Stimulated activated CD8-positive, alpha-beta memory T cell treated with anti-CD3 and anti-CD28 coated beads, Interleukin-4, amount 100 ng/mL, for 48 hours (primary cell): ENCODE measurements around the gene LYPD3.
A peak's percentile ranks its signal among the peaks of the same experiment; 100 is the strongest.
"Not testable (repeated sequence)": the region's sequence is repeated elsewhere in the genome, so short reads cannot be mapped to it uniquely, and the experiment has no call there.

Experiments used
- DNase-seq: peaks from one replicate; pipeline ENCODE4 v3.0.0-alpha.2; 2020

Gene LYPD3

GRCh38 chr19:43460362-43461016 lies 4.9 kb downstream of the LYPD3 start:
- DNase-seq = no peak

GRCh38 chr19:43457809-43458208 lies 7.6 kb downstream of the LYPD3 start:
- DNase-seq = no peak

GRCh38 chr19:43455321-43456113 lies 9.9 kb downstream of the LYPD3 start:
- DNase-seq = no peak

- DNase-seq = no peak
These were observed 11.4 kb downstream of the LYPD3 start for GRCh38 chr19:43454031-43454430.

- no peak for DNase-seq
These were observed 12.8 kb downstream of the LYPD3 start for GRCh38 chr19:43452582-43452981.

GRCh38 chr19:43450545-43450997 lies 14.8 kb downstream of the LYPD3 start:
- DNase-seq = no peak

- no peak for DNase-seq
These were observed 17.8 kb downstream of the LYPD3 start for GRCh38 chr19:43447655-43448054.

- DNase-seq = peak; percentile 84
These were observed 18.5 kb downstream of the LYPD3 start for GRCh38 chr19:43446746-43447489.

GRCh38 chr19:43445426-43445825 lies 20.0 kb downstream of the LYPD3 start:
- no peak for DNase-seq

GRCh38 chr19:43444531-43445287 lies 20.7 kb downstream of the LYPD3 start:
- no peak for DNase-seq

GRCh38 chr19:43444091-43444490 lies 21.3 kb downstream of the LYPD3 start:
- DNase-seq = not testable (repeated sequence)

- no peak for DNase-seq
These were observed 23.7 kb downstream of the LYPD3 start for GRCh38 chr19:43441716-43442115.

- no peak for DNase-seq
These were observed 25.7 kb downstream of the LYPD3 start for GRCh38 chr19:43439709-43440063.

GRCh38 chr19:43439032-43439708 lies 26.2 kb downstream of the LYPD3 start:
- no peak for DNase-seq

GRCh38 chr19:43438291-43439031 lies 26.9 kb downstream of the LYPD3 start:
- DNase-seq = no peak

- DNase-seq = no peak
These were observed 27.7 kb downstream of the LYPD3 start for GRCh38 chr19:43437712-43438111.

- DNase-seq = not testable (repeated sequence)
These were observed 28.1 kb downstream of the LYPD3 start for GRCh38 chr19:43437284-43437683.

- DNase-seq = no peak
These were observed 29.6 kb downstream of the LYPD3 start for GRCh38 chr19:43435775-43436174.

- no peak for DNase-seq
These were observed 31.7 kb downstream of the LYPD3 start for GRCh38 chr19:43433689-43434088.

GRCh38 chr19:43433358-43433673 lies 32.1 kb downstream of the LYPD3 start:
- DNase-seq = no peak

GRCh38 chr19:43430976-43431375 lies 34.4 kb downstream of the LYPD3 start:
- DNase-seq = no peak
